WTC11 (cell line): ENCODE results near the gene DNAJC15. TPM values are rescaled to one million over a fixed set of nuclear protein-coding genes. Genes with fewer than 3 reads are reported as not detected.

Experiments
- ATAC-seq: fragments of 200-7000 bp; cut with Tn5 transposase; 2 replicates; pipeline ENCODE4 v1.10.0; 2021; ENCODE audit warnings: mild to moderate bottlenecking, moderate library complexity
- CTCF ChIA-PET: fragments of 300-600 bp; sonication (Branson Sonifier 250); formaldehyde crosslinking; loops from one replicate; lab custom pipeline; 2021; ENCODE audit warnings: antibody characterized with exemption; lab: Charles Lee
- POLR2A ChIA-PET: fragments of 350-600 bp; sonication (Branson Sonifier 250); formaldehyde crosslinking; loops from one replicate; lab custom pipeline; 2021; ENCODE audit warnings: antibody characterized with exemption; lab: Charles Lee
- DNase-seq: peaks from one replicate; pipeline ENCODE4 v3.0.0; 2021; ENCODE audit warnings: low spot score
- H3K27ac Mint-ChIP-seq: 2 replicates; pipeline ENCODE4 v1.8.0; 2021; ENCODE audit warnings: mixed read lengths
- H3K27me3 Mint-ChIP-seq: 2 replicates; pipeline ENCODE4 v1.8.0; 2021; ENCODE audit warnings: low read depth, mild to moderate bottlenecking, moderate library complexity, mixed read lengths
- H3K36me3 Mint-ChIP-seq: 2 replicates; pipeline ENCODE4 v1.8.0; 2021; ENCODE audit warnings: mixed read lengths
- H3K4me1 Mint-ChIP-seq: 2 replicates; pipeline ENCODE4 v1.8.0; 2022; ENCODE audit warnings: mixed read lengths
- H3K4me3 Mint-ChIP-seq: 2 replicates; pipeline ENCODE4 v1.8.0; 2021; ENCODE audit warnings: mild to moderate bottlenecking, moderate library complexity, mixed read lengths
- H3K9me3 Mint-ChIP-seq: 2 replicates; pipeline ENCODE4 v1.8.0; 2021; ENCODE audit warnings: mixed read lengths
- ARID4B ChIP-seq: sonication (generic); formaldehyde crosslinking; IDR thresholded peaks from 2 replicates; pipeline ENCODE4 v1.8.0; 2023; ENCODE audit warnings: missing genetic modification reagents, mild to moderate bottlenecking, borderline replicate concordance
- ATF6 ChIP-seq: sonication (generic); formaldehyde crosslinking; IDR thresholded peaks from 2 replicates; pipeline ENCODE4 v1.8.1; 2023; ENCODE audit warnings: mild to moderate bottlenecking, missing genetic modification reagents
- E2F4 ChIP-seq: sonication (generic); formaldehyde crosslinking; IDR thresholded peaks from 2 replicates; pipeline ENCODE4 v1.8.1; 2022; ENCODE audit warnings: low read depth, mild to moderate bottlenecking, moderate library complexity, missing genetic modification reagents, borderline replicate concordance
- E2F5 ChIP-seq: sonication (generic); formaldehyde crosslinking; IDR thresholded peaks from 2 replicates; pipeline ENCODE4 v1.8.1; 2022; ENCODE audit warnings: mild to moderate bottlenecking, moderate library complexity, missing genetic modification reagents
- ETV6 ChIP-seq: sonication (generic); formaldehyde crosslinking; IDR thresholded peaks from 2 replicates; pipeline ENCODE4 v1.8.1; 2022; ENCODE audit warnings: mild to moderate bottlenecking, missing genetic modification reagents
- GRHL2 ChIP-seq: fragments of 250-450 bp; sonication (Bioruptor Pico); IDR thresholded peaks from 2 replicates; pipeline ENCODE4 v1.8.0; 2022; ENCODE audit warnings: mild to moderate bottlenecking, moderate library complexity; ENCODE audit not compliant: insufficient replicate concordance, severe bottlenecking
- IRF1 ChIP-seq: sonication (generic); formaldehyde crosslinking; IDR thresholded peaks from 2 replicates; pipeline ENCODE4 v1.8.0; 2023; ENCODE audit warnings: missing genetic modification reagents
- MXD4 ChIP-seq: fragments of 250-450 bp; sonication (Bioruptor Pico); IDR thresholded peaks from 2 replicates; pipeline ENCODE4 v1.8.0; 2021; ENCODE audit warnings: mild to moderate bottlenecking, moderate library complexity, borderline replicate concordance
- NFYB ChIP-seq: sonication (generic); formaldehyde crosslinking; conservative IDR thresholded peaks from 2 replicates; pipeline ENCODE4 v1.8.0; 2022; ENCODE audit warnings: low read depth, missing genetic modification reagents
- NR1H2 ChIP-seq: sonication (generic); formaldehyde crosslinking; IDR thresholded peaks from 2 replicates; pipeline ENCODE4 v1.9.0; 2021; ENCODE audit warnings: mild to moderate bottlenecking, moderate library complexity, missing genetic modification reagents
- PREB ChIP-seq: sonication (generic); formaldehyde crosslinking; IDR thresholded peaks from 2 replicates; pipeline ENCODE4 v1.8.1; 2022; ENCODE audit warnings: mild to moderate bottlenecking, missing genetic modification reagents, moderate library complexity, borderline replicate concordance
- SOX15 ChIP-seq: fragments of 250-450 bp; sonication (Bioruptor Pico); IDR thresholded peaks from 2 replicates; pipeline ENCODE4 v1.9.0; 2021; ENCODE audit warnings: mild to moderate bottlenecking
- SP1 ChIP-seq: sonication (generic); formaldehyde crosslinking; conservative IDR thresholded peaks from 2 replicates; pipeline ENCODE4 v1.8.1; 2022; ENCODE audit warnings: missing genetic modification reagents
- ZNF532 ChIP-seq: fragments of 250-450 bp; sonication (Bioruptor Pico); IDR thresholded peaks from 2 replicates; pipeline ENCODE4 v1.9.0; 2021; ENCODE audit warnings: mild to moderate bottlenecking, borderline replicate concordance
- total RNA-seq: library from RNA; stranded (reverse); gene quantifications from 3 replicates; pipeline ENCODE4 v1.2.3, GENCODE V29; 2021

DNAJC15 gene
- total RNA-seq, 1 experiment from 2014 or later = 12.2 TPM

GRCh38 chr13:43114504-43114903 lies 91.1 kb downstream of the DNAJC15 start (continued):
- TF ChIP-seq ARID4B (CRISPR knock-in tag) = no peak
- no peak for TF ChIP-seq ETV6 (CRISPR knock-in tag)
- TF ChIP-seq MXD4 = no peak
- no peak for TF ChIP-seq E2F5 (CRISPR knock-in tag)

- no peaks in the 10 kb centered on the region for H3K9me3 Mint-ChIP-seq
- TF ChIP-seq E2F4 (CRISPR knock-in tag) (no peak), GRHL2 (CRISPR knock-in tag) (no peak), ETV6 (CRISPR knock-in tag) (no peak), SOX15 (no peak), NR1H2 (no peak), ZNF532 (CRISPR knock-in tag) (no peak), ATF6 (CRISPR knock-in tag) (no peak), NFYB (CRISPR knock-in tag) (no peak), IRF1 (CRISPR knock-in tag) (no peak), MXD4 (no peak), SP1 (CRISPR knock-in tag) (no peak), PREB (CRISPR knock-in tag) (no peak)
- no peaks in the 10 kb centered on the region for H3K36me3 Mint-ChIP-seq
- CTCF ChIA-PET = interaction anchor here (0.9 to 2.2 kb wide), 2 partner anchors 17 to 124 kb away, joined by 3 to 8 read pairs; no protein-coding TSS in a partner anchor
- H3K27me3 Mint-ChIP-seq = no peaks in the 10 kb centered on the region
- POLR2A ChIA-PET = no interaction called here
- no peak for ATAC-seq
- no peak overlapping the region for H3K27ac Mint-ChIP-seq
- no peak for DNase-seq
- peaks cover 8% of the 10 kb centered on the region for H3K4me1 Mint-ChIP-seq
- no peak overlapping the region for H3K4me3 Mint-ChIP-seq
Measured at GRCh38 chr13:43115141-43115540, 91.8 kb downstream of the DNAJC15 start.
